ENCODE results near the gene DNER. TPM values are rescaled to one million over a fixed set of nuclear protein-coding genes. Genes with fewer than 3 reads are reported as not detected.

The DNER gene
- total RNA-seq, 1 experiment from 2014 or later = 3.7 TPM

DNA sequence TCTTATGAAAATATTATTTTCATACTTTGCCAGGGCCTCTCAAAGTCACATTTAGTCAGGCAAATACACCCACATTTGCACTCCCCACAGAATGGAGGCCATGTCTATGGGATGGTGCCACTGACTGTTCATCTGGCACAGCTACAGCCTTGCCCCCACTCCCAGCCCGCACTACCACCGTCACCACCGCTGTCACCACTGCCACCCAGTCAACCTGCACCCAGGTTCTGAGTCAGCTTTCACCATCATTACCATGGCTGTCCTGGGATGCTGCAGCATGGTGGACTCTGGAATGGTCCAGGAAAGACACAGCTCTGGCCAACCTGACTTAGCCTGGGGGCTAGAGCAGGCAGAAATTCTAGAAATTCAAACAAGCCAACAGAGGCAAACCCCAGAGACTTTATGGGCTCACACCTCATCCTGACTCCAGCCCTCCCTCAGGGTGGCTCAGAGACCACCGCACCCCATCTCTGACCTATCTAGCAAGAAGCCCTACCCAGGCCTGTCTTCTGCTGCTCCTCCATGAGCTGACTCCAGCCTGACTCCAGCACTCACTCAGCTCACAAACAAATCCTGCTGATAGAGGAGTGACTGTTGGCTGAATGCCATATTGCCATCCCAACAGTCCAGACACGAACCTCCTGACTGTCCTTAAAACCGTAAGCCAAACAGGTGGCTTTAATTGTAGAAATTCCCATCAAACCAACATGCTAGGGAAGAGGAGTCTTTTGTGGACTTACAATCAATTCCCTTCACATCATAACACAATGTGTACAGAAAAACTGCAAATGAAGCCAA is 28.0 kb downstream of the DNER start:
- POLR2A ChIA-PET = no interaction called here
- TF ChIP-seq ZNF138 (CRISPR knock-in tag; conservative IDR thresholded peaks at IDR 0.05) = no peak
- TF ChIP-seq MXD4 (CRISPR knock-in tag; IDR thresholded peaks at IDR 0.05; ENCODE audit: borderline replicate concordance) = no peak
- TF ChIP-seq FOXP1 (CRISPR knock-in tag; IDR thresholded peaks at IDR 0.05; ENCODE audit: borderline replicate concordance) = no peak
- TF ChIP-seq SMAD4 (CRISPR knock-in tag; IDR thresholded peaks at IDR 0.05) = no peak
- no peak for TF ChIP-seq TEAD4 (CRISPR knock-in tag; IDR thresholded peaks at IDR 0.05)
- no peak for TF ChIP-seq SMAD3 (CRISPR knock-in tag; IDR thresholded peaks at IDR 0.05; ENCODE audit: borderline replicate concordance)
- TF ChIP-seq ATF1 (CRISPR knock-in tag; IDR thresholded peaks at IDR 0.05) = no peak
- TF ChIP-seq EMX1 (CRISPR knock-in tag; IDR thresholded peaks at IDR 0.05) = no peak
- TF ChIP-seq RORB (CRISPR knock-in tag; IDR thresholded peaks at IDR 0.05) = no peak
- no peak for TF ChIP-seq STAT6 (CRISPR knock-in tag; conservative IDR thresholded peaks at IDR 0.05; ENCODE audit: low read depth)
- no peak for TF ChIP-seq IRF2 (CRISPR knock-in tag; IDR thresholded peaks at IDR 0.05; ENCODE audit: borderline replicate concordance, low read depth)
- no peak for TF ChIP-seq KAT7 (CRISPR knock-in tag; IDR thresholded peaks at IDR 0.05; ENCODE audit: borderline replicate concordance)

DNA sequence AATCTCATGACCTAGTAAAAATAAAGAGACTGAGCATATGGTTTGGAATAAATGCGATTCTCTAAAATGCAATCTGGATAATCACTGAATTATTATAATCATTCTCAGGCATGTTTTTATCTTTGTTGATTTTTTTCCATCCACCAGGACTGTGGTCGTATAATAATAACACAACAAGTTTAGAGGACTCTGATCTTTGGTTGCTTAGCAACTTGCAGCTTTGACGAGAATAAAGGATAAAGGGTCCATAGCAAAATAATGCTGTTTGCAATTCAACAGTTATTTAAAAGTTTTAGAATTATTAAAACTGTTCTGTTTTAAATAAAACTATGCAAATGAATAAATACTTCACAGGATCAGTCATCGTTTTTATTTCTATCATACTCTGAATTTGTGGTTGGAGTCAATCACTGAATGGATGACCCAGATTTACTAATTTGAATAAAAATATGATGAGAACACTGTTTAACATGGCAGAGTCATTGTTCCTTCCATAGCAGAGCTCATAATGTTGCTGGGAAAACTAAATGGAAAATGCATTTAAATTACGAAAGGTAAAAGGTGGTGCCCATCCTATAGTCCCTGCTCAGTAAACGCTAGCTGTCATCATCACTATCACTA is 29.3 kb downstream of the DNER start:
- H3K4me1 Mint-ChIP-seq = peaks cover 3% of the 10 kb centered on the region
- TF ChIP-seq CTCF (IDR thresholded peaks at IDR 0.05) (no peak), JAZF1 (CRISPR knock-in tag; IDR thresholded peaks at IDR 0.05) (no peak), TP53 (CRISPR knock-in tag; IDR thresholded peaks at IDR 0.05) (no peak), RELA (CRISPR knock-in tag; IDR thresholded peaks at IDR 0.05; ENCODE audit: borderline replicate concordance) (no peak), NFATC4 (CRISPR knock-in tag; IDR thresholded peaks at IDR 0.05) (no peak), TCF7 (CRISPR knock-in tag; IDR thresholded peaks at IDR 0.05; ENCODE audit: low read depth) (no peak), PRRX2 (CRISPR knock-in tag; IDR thresholded peaks at IDR 0.05) (no peak), GRHL2 (CRISPR knock-in tag; IDR thresholded peaks at IDR 0.05; ENCODE audit: insufficient replicate concordance, severe bottlenecking) (no peak), NR2C2 (CRISPR knock-in tag; IDR thresholded peaks at IDR 0.05) (no peak), FOXK1 (CRISPR knock-in tag; IDR thresholded peaks at IDR 0.05) (no peak), CREM (CRISPR knock-in tag; IDR thresholded peaks at IDR 0.05) (no peak), IRF1 (CRISPR knock-in tag; IDR thresholded peaks at IDR 0.05) (no peak), ZNF263 (CRISPR knock-in tag; IDR thresholded peaks at IDR 0.05; ENCODE audit: low read depth) (no peak)
- TF ChIP-seq, protein P1, sequence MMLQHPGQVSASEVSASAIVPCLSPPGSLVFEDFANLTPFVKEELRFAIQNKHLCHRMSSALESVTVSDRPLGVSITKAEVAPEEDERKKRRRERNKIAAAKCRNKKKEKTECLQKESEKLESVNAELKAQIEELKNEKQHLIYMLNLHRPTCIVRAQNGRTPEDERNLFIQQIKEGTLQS (CRISPR knock-in tag; conservative IDR thresholded peaks at IDR 0.05) = no peak
- TF ChIP-seq, protein P2, sequence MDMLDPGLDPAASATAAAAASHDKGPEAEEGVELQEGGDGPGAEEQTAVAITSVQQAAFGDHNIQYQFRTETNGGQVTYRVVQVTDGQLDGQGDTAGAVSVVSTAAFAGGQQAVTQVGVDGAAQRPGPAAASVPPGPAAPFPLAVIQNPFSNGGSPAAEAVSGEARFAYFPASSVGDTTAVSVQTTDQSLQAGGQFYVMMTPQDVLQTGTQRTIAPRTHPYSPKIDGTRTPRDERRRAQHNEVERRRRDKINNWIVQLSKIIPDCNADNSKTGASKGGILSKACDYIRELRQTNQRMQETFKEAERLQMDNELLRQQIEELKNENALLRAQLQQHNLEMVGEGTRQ (CRISPR knock-in tag; IDR thresholded peaks at IDR 0.05) = no peak
- no peak overlapping the region for H3K27ac Mint-ChIP-seq
- no peaks in the 10 kb centered on the region for H3K36me3 Mint-ChIP-seq
- peaks cover 12% of the 10 kb centered on the region for H3K9me3 Mint-ChIP-seq
- ChIA-PET CTCF (interaction anchor here (1.2 kb wide), 1 partner anchor 98 kb away, joined by 4 read pairs; no protein-coding TSS in a partner anchor), POLR2A (no interaction called here)
- no peaks in the 10 kb centered on the region; the same call in 1 of the 2 replicates for H3K27me3 Mint-ChIP-seq (ENCODE audit: low read depth)
- H3K4me3 Mint-ChIP-seq = no peak overlapping the region
- no peak for DNase-seq (ENCODE audit: low spot score)
- no peak for ATAC-seq

More for the DNA sequence above, 28.0 kb downstream of the DNER start:
- Mint-ChIP-seq H3K9me3 (peaks cover 18% of the 10 kb centered on the region), H3K36me3 (no peaks in the 10 kb centered on the region), H3K27me3 (ENCODE audit: low read depth) (no peaks in the 10 kb centered on the region; the same call in 1 of the 2 replicates), H3K4me3 (no peak overlapping the region), H3K27ac (no peak overlapping the region), H3K4me1 (peaks cover 3% of the 10 kb centered on the region)
- DNase-seq (ENCODE audit: low spot score) (no peak), ATAC-seq (no peak)
- CTCF ChIA-PET = interaction anchor here (1.2 kb wide), 1 partner anchor 100 kb away, joined by 4 read pairs; no protein-coding TSS in a partner anchor

Measured in WTC11 (cell line).